Hippocampal formation (tissue), 2 donors: ENCODE results near the gene ZNF527.
"Not testable (repeated sequence)": the region's sequence is repeated elsewhere in the genome, so short reads cannot be mapped to it uniquely, and the experiment has no call there.

Source experiments
- DNase-seq, 2 donors: peaks; one replicate each; lab custom pipeline; 2025; lab: John Stamatoyannopoulos, UW

Gene ZNF527

DNA sequence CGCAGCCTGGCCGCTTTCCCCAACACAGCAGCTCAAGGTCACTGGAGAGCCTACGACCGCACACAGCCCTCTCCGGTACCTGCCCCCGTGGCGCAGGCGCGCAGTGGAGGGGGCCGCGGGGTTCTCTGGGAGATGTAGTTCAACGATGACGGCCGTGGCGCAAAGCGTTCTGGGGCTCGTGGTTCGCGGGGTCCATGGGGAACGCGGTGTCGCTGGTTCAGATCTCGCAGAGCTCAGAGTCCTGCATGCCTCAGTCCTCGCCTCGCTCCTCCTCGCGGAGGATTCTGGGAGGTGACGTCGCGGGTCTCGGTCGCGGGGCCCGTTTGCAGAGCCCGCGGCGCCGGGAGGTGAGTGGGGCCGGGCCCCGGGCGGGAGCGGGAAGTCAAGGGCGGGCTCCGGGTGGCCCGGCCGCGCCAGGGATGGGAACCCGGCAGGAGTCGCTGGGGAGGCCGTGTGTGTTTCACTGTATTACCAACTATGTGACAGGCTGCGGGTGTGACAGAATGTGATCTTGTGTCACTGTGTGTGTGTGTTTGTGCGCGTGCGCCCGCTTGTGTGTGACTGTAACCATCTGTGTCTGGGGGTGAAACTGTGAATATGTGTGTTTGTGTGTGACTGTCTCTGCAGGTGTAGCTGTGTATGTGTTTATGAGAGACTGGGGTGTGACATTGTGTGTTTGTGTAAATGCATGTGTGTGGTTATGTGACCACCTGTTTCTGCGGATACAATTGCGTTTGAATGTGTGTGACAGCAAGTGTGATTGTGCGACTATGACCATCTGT, at the start of gene ZNF527:
ZNF527 (plus strand) TSS at position 220 of the 782 bp plus-strand sequence. CDS start 3,100 bp downstream, outside the sequence.
- peak; percentile 98 for DNase-seq

- no peak for DNase-seq
Measured at GRCh38 chr19:37329686-37330085, 41.2 kb upstream of the ZNF527 start.

- DNase-seq: no peak
Measured at GRCh38 chr19:37332839-37333238, 38.1 kb upstream of the ZNF527 start.

DNA sequence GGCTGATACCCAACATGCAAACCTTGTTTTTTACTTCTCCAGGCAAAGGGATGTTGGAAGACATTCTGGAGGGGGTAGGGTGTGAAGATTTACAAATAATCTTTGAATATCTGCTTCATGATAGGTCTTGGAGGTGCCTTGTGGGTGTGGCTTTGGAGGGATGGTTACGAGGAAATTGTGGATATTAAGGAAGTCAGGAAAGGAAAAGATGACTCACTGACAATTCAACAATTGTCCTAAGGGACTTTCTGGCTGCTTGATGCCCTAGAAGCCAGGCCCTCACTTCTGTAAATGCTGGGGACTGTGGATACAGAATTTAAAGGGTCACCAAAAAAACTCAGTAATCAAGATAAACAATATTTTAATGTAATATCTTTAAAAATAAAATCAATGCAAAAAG, 37.4 kb upstream of the ZNF527 start:
- DNase-seq: no peak

DNA sequence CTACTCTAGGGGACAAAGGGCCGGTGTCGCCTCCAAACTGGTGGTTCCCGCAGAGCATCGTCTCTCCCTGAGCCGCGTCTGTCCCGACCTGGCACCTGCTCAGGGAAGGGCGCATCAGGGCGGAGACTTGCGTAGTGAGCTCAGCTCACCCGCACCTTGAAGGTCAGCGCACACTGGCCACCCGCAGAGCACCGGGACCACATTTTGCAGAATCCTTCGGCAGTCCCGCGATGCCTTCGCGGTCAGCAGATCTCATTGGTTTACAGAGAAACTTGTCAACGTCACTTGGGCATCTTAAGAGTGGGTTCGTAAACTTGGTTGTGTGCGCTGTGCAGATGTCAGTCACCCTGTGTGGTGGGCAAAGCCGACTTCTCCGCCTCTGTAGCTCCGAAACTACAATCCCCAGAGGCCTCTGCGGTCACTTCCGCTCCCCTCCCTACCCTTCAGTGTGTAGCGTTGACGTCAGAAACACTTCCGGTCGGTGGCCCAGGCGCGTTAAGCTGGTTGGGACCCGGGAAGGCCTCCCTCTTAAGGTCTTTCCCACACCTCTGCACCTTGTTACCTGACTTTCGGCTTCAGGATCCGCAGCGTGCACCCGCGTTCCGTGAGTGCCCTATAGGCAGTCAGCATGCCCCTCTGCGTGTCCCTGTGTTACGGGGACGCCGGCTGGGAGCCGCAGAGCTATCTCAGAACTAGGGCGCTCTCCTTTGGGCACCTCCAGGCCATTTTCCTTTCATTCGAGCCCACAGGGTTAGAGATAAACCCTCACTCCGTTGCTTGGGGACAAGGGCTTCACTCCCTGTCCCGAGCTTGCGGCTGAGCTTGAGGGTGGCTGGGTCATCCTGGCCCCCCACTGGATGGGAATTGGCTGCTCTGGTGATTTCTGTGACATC, 36.5 kb upstream of the ZNF527 start:
- peak; percentile 88 to 89 for DNase-seq

DNA sequence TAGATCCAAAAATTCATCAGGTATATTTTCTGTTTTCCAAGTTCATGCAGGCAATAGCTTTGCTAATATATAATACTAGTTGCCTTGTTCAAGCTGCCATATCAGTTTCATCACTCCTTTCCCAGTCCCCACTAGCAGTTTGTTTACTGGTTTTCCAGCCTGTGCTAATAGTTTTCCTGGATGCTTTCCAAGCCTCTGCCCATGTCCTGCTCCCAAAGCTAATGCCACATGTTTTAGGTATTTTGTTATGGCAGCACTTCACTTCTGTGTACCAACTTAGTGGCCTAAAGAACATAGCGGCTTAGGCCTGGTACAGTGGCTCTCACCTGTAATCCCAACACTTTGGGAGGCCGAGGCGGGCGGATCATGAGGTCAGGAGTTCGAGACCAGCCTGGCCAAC, 28.1 kb upstream of the ZNF527 start:
- no peak for DNase-seq

DNA sequence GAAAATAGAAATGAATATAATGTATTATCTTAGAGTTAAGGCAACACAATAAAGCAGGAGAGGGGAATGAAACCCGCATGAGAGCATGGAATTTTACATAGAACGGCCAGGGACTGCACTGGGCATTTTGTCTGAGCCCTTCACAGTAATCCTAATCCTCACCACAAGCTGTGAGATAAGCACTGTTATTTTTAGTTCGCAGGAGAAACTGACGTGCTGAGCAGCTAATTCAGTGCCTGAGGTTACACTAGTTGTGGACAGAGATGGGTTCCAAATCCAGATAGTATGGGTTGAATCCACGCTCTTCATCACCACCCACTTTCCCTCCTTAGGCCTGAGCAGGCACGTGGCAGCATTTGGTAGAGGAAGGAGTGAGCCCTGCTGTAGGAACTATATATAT, 24.8 kb upstream of the ZNF527 start:
- DNase-seq: no peak

DNA sequence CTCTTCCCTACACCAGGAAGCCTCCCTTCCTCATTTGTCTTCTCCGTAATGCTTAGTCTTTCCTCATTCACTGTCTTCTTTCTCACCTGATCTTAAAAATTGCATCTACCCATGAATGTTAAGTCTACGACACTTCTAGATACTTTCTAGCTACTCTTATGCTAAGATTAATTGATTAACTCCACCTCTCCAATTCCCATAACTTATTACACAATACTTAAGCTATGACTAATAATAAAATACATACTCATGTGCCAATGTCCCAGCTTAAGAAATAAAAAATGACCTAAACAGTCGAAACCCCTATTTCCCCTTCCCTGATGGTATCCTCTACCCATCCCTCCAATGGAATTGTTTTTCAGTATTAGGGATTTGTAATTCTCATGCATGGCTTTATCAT, 22.8 kb upstream of the ZNF527 start:
- no peak for DNase-seq

DNA sequence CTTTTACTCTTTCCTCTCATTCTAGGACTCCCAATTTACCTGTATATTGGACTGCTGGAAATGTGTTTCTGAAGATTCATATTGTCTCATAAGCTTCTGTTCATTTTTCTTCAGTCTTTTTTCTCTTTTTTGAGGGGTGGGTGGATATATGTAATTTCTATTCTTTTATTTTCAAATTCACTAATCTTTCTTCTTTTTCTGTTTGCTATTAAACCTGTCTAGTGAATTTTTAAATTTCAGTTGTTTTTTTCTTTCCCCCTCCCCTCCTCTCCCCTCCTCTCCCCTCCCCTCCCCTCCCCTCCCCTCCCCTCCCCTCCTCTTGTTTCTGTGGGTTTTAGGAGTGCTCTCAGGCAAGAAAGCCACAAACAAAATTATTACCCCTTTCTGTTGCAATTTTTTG, 16.9 kb upstream of the ZNF527 start:
- DNase-seq: no peak

DNA sequence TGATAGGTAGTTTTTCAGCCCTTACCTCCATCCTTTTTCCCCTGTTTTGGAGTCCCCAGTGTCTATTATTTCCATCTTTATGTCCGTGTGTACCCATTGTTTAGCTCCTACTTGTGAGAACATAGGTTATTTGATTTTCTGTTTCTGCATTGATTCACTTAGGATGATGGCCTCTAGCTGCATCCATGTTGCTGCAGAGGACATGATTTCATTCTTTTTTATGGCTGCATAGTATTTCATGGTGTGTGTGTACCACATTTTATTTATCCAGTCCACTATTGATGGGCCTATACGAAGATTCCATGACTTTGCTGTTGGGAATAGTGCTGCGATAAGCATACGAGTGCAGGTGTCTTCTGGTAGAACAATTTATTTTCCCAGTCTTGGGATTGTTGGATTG, 15.0 kb upstream of the ZNF527 start:
- no peak for DNase-seq

DNA sequence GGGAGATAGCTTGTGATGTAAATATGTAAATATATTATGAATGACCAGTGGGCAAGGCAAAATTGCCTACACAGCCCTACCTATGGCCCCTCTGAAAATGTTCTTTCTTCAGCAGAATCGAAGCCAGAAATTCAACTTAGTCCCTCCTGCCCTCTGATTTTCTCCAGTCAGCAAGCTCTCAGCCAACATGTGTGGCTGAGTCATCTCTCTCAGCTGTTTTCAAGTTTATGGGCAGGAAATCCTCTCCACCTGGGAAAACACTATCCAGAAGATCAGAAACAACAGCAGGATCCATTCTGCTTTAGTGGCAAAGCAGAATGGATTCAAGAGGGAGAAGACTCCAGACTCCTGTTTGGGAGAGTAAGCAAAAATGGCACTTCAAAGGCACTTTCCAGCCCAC, 8.9 kb upstream of the ZNF527 start:
- DNase-seq: no peak

GRCh38 chr19:37362733-37363132, 8.2 kb upstream of the ZNF527 start:
- no peak for DNase-seq

DNA sequence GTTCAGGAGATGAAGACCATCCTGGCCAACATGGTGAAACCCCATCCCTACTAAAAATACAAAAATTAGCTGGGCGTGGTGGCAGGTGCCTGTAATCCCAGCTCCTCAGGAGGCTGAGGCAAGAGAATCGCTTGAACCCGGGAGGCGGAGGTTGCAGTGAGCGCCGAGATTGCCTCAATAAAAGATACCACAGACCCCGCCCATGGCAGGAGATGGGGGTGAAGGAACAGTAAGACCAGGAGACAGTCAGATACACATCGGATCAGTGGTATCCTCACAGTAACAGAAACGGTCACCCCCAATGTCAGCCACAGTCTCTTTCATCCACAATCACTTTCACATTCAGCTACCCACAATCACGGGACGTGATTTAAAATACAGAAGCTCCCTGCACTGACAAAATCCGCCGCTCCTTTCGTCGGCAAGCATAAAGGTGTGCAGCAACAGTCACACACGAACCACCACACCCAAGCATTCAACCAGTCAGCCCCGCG, 466 bp upstream of the ZNF527 start:
- DNase-seq: not testable (repeated sequence)

GRCh38 chr19:37389234-37389633, 18.3 kb downstream of the ZNF527 start:
- no peak for DNase-seq

- not testable (repeated sequence) for DNase-seq
Measured at GRCh38 chr19:37391399-37391798, 20.5 kb downstream of the ZNF527 start.

GRCh38 chr19:37401078-37401477, 30.2 kb downstream of the ZNF527 start:
- no peak for DNase-seq

- DNase-seq: no peak
Measured at GRCh38 chr19:37403403-37403802, 32.5 kb downstream of the ZNF527 start.

DNA sequence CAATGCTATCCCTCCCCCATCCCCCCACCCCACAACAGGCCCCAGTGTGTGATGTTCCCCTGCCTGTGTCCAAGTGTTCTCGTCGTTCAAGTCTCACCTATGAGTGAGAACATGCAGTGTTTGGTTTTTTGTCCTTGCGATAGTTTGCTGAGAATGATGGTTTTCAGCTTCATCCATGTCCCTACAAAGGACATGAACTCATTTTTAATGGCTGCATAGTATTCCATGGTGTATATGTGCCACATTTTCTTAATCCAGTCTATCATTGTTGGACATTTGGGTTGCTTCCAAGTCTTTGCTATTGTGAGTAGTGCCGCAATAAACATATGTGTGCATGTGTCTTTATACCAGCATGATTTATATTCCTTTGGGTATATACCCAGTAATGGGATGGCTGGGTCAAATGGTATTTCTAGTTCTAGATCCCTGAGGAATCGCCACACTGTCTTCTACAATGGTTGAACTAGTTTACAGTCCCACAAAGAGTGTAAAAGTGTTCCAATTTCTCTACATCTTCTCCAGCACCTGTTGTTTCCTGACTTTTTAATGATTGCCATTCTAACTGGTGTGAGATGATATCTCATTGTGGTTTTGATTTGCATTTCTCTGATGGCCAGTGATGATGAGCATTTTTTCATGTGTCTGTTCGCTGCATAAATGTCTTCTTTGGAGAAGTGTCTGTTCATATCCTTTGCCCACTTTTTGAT, 35.4 kb downstream of the ZNF527 start:
- not testable (repeated sequence) for DNase-seq

- DNase-seq: no peak
Measured at GRCh38 chr19:37412700-37413099, 41.8 kb downstream of the ZNF527 start.

DNA sequence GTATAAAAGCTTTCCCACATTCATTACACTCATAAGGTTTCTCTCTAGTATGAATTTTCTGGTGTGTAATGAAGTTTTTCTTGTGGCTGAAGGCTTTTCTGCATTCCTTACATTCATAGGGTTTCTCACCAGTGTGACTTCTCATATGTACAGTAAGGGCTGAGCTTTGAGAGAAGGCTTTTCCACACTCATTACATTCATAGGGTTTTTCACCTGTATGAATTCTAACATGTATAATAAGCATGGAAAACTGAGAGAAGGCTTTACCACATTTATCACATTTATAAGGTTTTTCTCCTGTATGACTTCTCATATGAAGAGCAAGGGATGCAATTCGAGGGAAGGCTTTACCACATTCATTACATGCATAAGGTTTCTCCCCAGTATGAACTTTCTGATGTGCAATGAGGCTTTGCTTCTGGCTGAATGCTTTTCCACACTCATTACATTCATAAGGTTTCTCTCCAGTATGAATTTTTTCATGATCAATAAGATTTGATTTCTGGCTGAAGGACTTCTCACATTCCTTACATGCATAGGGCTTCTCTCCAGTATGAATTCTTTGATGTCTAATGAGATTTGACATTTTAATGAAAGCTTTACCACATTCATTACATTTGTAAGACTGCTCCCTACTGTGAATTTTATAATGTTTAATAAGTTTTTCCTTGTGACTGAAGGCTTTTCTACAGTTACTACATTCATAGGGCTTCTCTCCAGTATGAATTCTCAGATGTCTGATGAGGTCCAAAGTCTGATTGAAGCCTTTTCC, 42.6 kb downstream of the ZNF527 start:
- no peak for DNase-seq
